Effector memory CD4-positive, alpha-beta T cell (primary cell): ENCODE data around the gene FREY1.

Experiments
- DNase-seq, 3 donors: peaks; one replicate each; pipeline ENCODE4 v3.0.0-alpha.2; 2020
- H3K27ac ChIP-seq: 2 replicates; pipeline ENCODE4 v1.7.0; 2013; ENCODE audit warnings: mild to moderate bottlenecking, low read length, moderate library complexity; ENCODE audit not compliant: insufficient read depth, poor library complexity, severe bottlenecking
- H3K27me3 ChIP-seq: replicated peaks from 2 replicates; pipeline ENCODE4 v1.7.0; 2013; ENCODE audit warnings: mild to moderate bottlenecking, low read length; ENCODE audit not compliant: insufficient read depth, control insufficient read depth, poor library complexity, severe bottlenecking
- H3K36me3 ChIP-seq: 2 replicates; pipeline ENCODE4 v1.7.0; 2013; ENCODE audit warnings: mild to moderate bottlenecking, low read length, moderate library complexity; ENCODE audit not compliant: control insufficient read depth, insufficient read depth
- H3K4me1 ChIP-seq: 2 replicates; pipeline ENCODE4 v1.7.0; 2013; ENCODE audit warnings: low read length, mild to moderate bottlenecking; ENCODE audit not compliant: control insufficient read depth, insufficient read depth, poor library complexity, severe bottlenecking
- H3K4me3 ChIP-seq: 2 replicates; pipeline ENCODE4 v1.7.0; 2013; ENCODE audit warnings: low read length, low read depth, mild to moderate bottlenecking; ENCODE audit not compliant: insufficient read depth, poor library complexity, severe bottlenecking
- H3K9me3 ChIP-seq: 2 replicates; pipeline ENCODE4 v1.7.0; 2013; ENCODE audit warnings: mild to moderate bottlenecking, low read length, moderate library complexity; ENCODE audit not compliant: control insufficient read depth

Gene FREY1

DNA sequence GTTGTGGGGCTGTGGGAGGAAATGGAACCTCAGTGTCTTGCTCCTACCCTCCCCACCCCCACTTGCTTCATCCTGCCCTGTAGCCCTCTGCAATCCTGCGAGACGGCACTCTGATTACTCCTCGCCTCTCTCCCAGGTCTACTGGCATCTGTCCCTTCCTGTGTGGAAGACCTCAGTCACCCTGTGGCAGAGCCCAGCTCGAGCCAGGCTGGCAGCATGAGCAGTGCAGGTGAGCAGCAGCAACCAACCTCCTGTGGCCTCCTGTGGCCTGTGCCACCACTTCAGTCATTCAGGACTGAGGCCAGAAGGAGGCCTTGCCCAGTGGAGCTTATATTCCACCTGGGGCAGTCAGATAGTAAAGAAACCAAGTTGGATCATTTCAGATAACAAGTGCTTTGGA lies 36.4 kb downstream of the FREY1 start:
- no peaks in the 10 kb centered on the region for H3K27me3 ChIP-seq
- H3K27ac ChIP-seq, result no peak overlapping the region
- no peak overlapping the region for H3K4me3 ChIP-seq
- DNase-seq, result no peak
- peaks cover 79% of the 10 kb centered on the region for H3K36me3 ChIP-seq
- H3K4me1 ChIP-seq, result no peaks in the 10 kb centered on the region
- no peaks in the 10 kb centered on the region for H3K9me3 ChIP-seq

DNA sequence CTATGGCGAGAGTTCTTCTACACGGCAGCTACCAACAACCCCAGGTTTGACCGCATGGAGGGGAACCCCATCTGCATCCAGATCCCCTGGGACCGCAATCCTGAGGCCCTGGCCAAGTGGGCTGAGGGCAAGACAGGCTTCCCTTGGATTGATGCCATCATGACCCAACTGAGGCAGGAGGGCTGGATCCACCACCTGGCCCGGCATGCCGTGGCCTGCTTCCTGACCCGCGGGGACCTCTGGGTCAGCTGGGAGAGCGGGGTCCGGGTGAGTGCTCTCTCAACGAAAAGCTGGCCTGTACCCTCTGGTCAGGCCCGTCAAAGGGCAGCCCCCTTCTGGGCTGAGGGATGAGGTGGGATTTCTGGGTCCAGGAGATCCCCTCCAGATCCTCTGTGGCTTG lies 37.5 kb downstream of the FREY1 start:
- no peaks in the 10 kb centered on the region for H3K4me1 ChIP-seq
- H3K9me3 ChIP-seq, result no peaks in the 10 kb centered on the region
- H3K36me3 ChIP-seq, result peaks cover 81% of the 10 kb centered on the region
- no peak overlapping the region for H3K4me3 ChIP-seq
- DNase-seq, result no peak
- H3K27me3 ChIP-seq, result no peaks in the 10 kb centered on the region
- no peak overlapping the region for H3K27ac ChIP-seq

- peaks cover 90% of the 10 kb centered on the region for H3K36me3 ChIP-seq
- H3K27ac ChIP-seq, result no peak overlapping the region
- H3K4me3 ChIP-seq, result no peak overlapping the region
- no peak for DNase-seq
- no peaks in the 10 kb centered on the region for H3K4me1 ChIP-seq
- H3K27me3 ChIP-seq, result no peaks in the 10 kb centered on the region
- no peaks in the 10 kb centered on the region for H3K9me3 ChIP-seq
These were observed 43.0 kb downstream of the FREY1 start for GRCh38 chr11:45864041-45864440.

- no peak for DNase-seq
- Histone ChIP-seq H3K27me3 (no peaks in the 10 kb centered on the region), H3K27ac (no peak overlapping the region), H3K36me3 (peaks cover 91% of the 10 kb centered on the region), H3K9me3 (no peaks in the 10 kb centered on the region), H3K4me1 (no peaks in the 10 kb centered on the region), H3K4me3 (no peak overlapping the region)
These were observed 46.1 kb downstream of the FREY1 start for GRCh38 chr11:45860764-45861510.

- H3K27ac ChIP-seq, result no peak overlapping the region
- H3K4me1 ChIP-seq, result no peaks in the 10 kb centered on the region
- peaks cover 89% of the 10 kb centered on the region for H3K36me3 ChIP-seq
These were observed 46.7 kb downstream of the FREY1 start for GRCh38 chr11:45860348-45860747.

GRCh38 chr11:45859661-45860140 lies 47.4 kb downstream of the FREY1 start:
- Histone ChIP-seq H3K36me3 (peaks cover 88% of the 10 kb centered on the region), H3K4me1 (no peaks in the 10 kb centered on the region), H3K27ac (no peak overlapping the region), H3K4me3 (no peak overlapping the region), H3K9me3 (no peaks in the 10 kb centered on the region), H3K27me3 (no peaks in the 10 kb centered on the region)
- DNase-seq, result no peak

More at GRCh38 chr11:45860348-45860747, 46.7 kb downstream of the FREY1 start:
- Histone ChIP-seq H3K9me3 (no peaks in the 10 kb centered on the region), H3K4me3 (no peak overlapping the region), H3K27me3 (no peaks in the 10 kb centered on the region)
- DNase-seq, result no peak

DNA sequence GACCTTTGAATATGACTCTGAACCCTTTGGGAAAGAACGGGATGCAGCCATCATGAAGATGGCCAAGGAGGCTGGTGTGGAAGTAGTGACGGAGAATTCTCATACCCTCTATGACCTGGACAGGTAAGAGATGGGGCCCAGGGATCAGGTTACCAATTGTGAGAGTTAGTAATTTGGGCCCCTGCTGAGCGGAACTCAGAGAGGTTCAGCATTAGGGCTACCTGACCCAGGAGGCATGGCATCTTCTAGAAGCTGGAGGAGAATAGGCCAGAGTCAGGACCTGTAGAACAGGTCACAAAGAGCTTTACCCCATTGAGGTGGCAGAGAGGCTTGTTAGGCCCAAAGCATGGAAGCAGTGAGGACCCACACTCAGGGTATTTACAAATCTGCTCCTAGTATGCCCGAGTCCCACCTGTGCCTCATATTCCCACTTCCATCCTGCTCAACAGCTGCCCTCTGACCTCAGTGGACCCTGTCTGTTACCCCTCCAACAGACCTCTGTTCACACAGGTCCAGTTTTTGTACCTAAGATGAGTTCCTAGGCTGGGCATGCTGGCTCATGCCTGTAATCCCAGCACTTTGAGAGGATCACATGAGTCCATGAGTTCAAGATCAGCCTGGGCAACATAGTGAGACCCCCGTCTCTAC lies 48.2 kb downstream of the FREY1 start:
- Histone ChIP-seq H3K4me1 (no peaks in the 10 kb centered on the region), H3K27me3 (no peaks in the 10 kb centered on the region), H3K9me3 (no peaks in the 10 kb centered on the region), H3K4me3 (no peak overlapping the region), H3K36me3 (peaks cover 82% of the 10 kb centered on the region), H3K27ac (no peak overlapping the region)
- no peak for DNase-seq

DNA sequence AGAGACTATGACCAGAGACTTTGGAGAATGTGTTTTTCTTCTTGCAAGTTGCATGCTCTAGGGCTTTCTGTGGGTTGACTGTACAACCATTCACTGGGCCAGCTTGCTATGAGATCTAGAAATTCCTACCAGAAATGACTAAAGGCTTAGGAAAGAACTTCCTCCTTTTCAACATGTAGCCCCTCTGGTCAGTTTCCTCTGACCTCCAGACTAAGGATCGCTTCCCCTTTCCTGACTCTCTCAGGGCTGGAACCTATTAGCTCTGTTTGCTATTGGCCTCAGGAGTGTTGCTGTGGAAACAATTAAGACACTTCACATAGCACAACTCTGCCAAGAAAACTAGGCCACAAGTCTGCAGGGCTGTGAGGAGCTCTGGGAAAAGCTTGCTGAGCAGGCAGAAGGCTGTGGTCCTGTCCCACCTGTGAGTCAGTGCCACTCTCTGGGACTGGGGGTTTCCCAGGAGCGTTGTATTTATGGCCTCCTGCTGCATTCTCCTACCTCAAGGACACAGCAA lies 49.1 kb downstream of the FREY1 start:
- no peak overlapping the region for H3K27ac ChIP-seq
- H3K36me3 ChIP-seq, result peaks cover 73% of the 10 kb centered on the region

More for the DNA sequence above, 49.1 kb downstream of the FREY1 start:
- Histone ChIP-seq H3K4me1 (no peaks in the 10 kb centered on the region), H3K4me3 (no peak overlapping the region), H3K27me3 (no peaks in the 10 kb centered on the region), H3K9me3 (no peaks in the 10 kb centered on the region)
- DNase-seq, result no peak
